IPS-20b (cell line): ENCODE measurements around the gene ZC2HC1B.
A peak's percentile ranks its signal among the peaks of the same experiment; 100 is the strongest.

Experiments used
- H3K27ac ChIP-seq: one replicate; pipeline ENCODE4 v1.5.1; 2013; ENCODE audit warnings: low read length
- H3K27me3 ChIP-seq: 2 replicates; pipeline ENCODE4 v1.6.1; 2013; ENCODE audit warnings: mild to moderate bottlenecking, low read length, inconsistent platforms; ENCODE audit not compliant: insufficient read depth
- H3K36me3 ChIP-seq: 2 replicates; pipeline ENCODE4 v1.6.1; 2013; ENCODE audit warnings: low read depth, mild to moderate bottlenecking, inconsistent platforms, low read length, moderate library complexity; ENCODE audit not compliant: insufficient read depth
- H3K4me1 ChIP-seq: 2 replicates; pipeline ENCODE4 v1.6.1; 2013; ENCODE audit warnings: mild to moderate bottlenecking, control low read depth, inconsistent platforms, low read length, moderate library complexity; ENCODE audit not compliant: insufficient read depth
- H3K4me3 ChIP-seq: 2 replicates; pipeline ENCODE4 v1.5.1; 2013; ENCODE audit warnings: mild to moderate bottlenecking, low read length, inconsistent platforms
- H3K9ac ChIP-seq: 2 replicates; pipeline ENCODE4 v1.6.1; 2013; ENCODE audit warnings: low read depth, mild to moderate bottlenecking, inconsistent platforms, low read length, moderate library complexity
- H3K9me3 ChIP-seq: 2 replicates; pipeline ENCODE4 v1.6.1; 2013; ENCODE audit warnings: mild to moderate bottlenecking, low read depth, low read length, inconsistent platforms; ENCODE audit not compliant: insufficient read depth

ZC2HC1B gene

DNA sequence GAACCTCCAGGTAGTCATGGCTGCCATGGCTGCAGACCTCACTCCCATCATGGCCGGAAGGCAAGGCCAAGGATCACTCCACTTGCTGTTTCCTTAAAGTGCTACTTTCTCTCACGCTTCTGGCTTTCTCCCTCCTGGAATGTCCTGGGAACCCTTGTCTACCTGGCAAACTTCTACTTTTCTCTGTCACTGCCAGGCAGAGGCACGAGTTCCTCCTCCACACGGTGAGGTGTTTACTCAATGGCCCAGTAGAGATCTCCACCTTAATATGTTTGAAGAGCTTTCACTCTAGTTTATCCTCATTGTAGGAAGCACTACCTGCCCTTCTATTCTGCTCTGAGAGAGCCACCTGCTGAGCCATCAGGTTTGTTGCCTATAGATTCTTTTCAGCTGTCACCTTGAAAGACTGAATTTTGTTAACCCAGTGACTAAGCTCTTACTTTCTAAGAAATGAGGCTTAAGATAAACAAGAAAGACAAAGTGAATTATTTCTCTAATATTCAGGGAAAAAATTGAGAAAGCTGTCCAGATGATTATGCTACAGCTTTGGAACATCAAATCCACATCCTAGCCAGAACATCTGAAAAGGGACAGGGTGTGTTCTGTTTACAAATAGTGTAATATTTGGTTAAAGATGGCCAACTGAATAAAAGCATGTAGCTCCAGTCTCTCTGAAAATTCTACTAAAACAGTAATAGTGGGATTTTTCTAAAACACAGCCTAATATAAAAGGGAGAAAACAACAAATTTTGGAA, 88.8 kb downstream of the ZC2HC1B start:
- peaks cover 87% of the 10 kb centered on the region for H3K27me3 ChIP-seq
- H3K9me3 ChIP-seq, result no peaks in the 10 kb centered on the region
- no peak overlapping the region for H3K9ac ChIP-seq
- H3K4me1 ChIP-seq, result peaks cover 23% of the 10 kb centered on the region
- H3K36me3 ChIP-seq, result no peaks in the 10 kb centered on the region
- no peak overlapping the region for H3K4me3 ChIP-seq
- H3K27ac ChIP-seq, result no peak overlapping the region

DNA sequence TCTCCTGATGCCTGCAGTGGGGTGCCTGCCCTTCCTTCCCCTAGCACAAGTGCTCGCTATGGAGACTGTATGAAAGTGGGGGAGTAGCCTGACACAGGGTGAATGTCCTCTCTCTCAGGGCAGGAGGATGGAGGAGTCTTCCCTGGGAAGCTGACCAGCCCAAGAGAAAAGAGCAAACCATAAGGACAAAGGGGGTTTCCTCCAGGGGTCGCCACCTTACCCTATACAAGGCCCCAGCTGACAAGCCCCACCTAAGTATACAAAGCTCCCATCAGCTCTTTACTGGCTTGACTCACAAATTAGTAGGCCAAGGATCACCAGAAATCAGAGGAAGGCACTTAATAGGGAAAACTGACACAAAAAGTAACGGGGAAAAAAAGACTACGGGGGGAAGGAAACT, 89.6 kb downstream of the ZC2HC1B start:
- Histone ChIP-seq H3K4me3 (no peak overlapping the region), H3K27me3 (peaks cover 88% of the 10 kb centered on the region), H3K9ac (no peak overlapping the region), H3K9me3 (no peaks in the 10 kb centered on the region), H3K27ac (no peak overlapping the region), H3K4me1 (peaks cover 22% of the 10 kb centered on the region), H3K36me3 (no peaks in the 10 kb centered on the region)

- Histone ChIP-seq H3K4me3 (no peak overlapping the region), H3K36me3 (no peaks in the 10 kb centered on the region), H3K27me3 (peaks cover 95% of the 10 kb centered on the region), H3K9me3 (no peaks in the 10 kb centered on the region), H3K4me1 (peaks cover 39% of the 10 kb centered on the region), H3K27ac (no peak overlapping the region), H3K9ac (no peak overlapping the region)
Measured at GRCh38 chr6:143955971-143956370, 91.7 kb downstream of the ZC2HC1B start.

DNA sequence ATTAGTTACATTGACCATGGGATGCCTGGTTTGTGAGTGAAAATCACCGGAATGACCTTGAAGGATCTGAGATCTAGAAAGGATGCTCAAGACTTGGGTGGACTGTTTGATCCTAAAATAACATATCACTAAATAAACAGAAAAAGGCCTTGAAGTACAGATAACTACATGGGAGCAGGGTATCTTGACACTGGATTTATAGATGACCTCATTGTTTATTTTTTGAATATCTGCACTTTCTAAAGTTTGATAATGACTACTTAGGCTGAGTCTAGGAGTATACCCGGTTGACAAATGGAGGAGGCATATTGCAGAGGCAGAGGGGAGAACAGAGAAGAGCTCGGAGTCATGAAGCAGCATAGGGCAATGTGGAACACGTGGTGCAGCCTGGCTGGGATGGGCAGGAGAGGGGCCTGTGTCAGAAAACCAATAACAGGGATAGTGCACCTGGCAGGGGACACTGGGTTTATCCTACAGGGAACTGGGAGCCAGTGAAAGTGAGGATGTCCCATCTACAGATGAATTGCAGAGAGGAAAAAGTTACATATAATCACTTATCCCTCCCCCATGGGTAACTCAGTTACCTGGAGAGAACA, 93.5 kb downstream of the ZC2HC1B start:
- no peaks in the 10 kb centered on the region for H3K36me3 ChIP-seq
- H3K27me3 ChIP-seq, result peaks cover 99% of the 10 kb centered on the region
- peak overlapping the region; percentile 44; the same call in 1 of the 2 replicates for H3K9ac ChIP-seq
- H3K4me1 ChIP-seq, result peaks cover 55% of the 10 kb centered on the region
- H3K9me3 ChIP-seq, result no peaks in the 10 kb centered on the region
- no peak overlapping the region for H3K27ac ChIP-seq
- peak overlapping the region; percentile 45 for H3K4me3 ChIP-seq

DNA sequence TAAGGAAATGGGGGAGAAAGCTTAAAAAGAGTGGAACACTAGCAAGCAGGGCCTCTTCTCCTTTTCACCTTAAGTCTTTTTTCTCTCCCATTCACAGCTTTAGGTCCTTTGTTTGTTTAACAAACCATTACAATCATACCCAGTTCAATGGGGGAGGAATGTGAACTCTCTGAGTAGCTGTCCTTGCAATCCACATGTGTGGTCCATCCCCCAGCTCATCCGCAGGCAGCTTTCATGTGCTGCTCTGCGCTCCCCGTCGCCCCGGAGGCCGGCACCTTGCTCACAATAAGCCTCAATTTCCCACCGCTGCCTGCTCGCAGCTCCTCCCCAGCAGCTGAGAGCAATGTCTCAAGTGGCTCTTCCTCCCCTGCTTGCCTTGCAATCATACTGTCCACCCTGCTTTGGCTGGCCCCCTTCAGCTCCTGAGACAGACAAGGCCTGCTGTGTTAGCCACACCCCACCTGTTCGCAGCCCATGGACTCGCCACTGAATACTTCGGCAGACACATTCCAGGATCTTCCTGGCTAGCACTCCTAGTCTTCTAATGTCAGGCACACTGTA, 94.6 kb downstream of the ZC2HC1B start:
- no peak overlapping the region for H3K27ac ChIP-seq
- peaks cover 59% of the 10 kb centered on the region for H3K4me1 ChIP-seq
- no peaks in the 10 kb centered on the region for H3K9me3 ChIP-seq
- peak overlapping the region; percentile 45 for H3K4me3 ChIP-seq
- H3K36me3 ChIP-seq, result no peaks in the 10 kb centered on the region
- H3K27me3 ChIP-seq, result peaks cover 99% of the 10 kb centered on the region
- H3K9ac ChIP-seq, result peak overlapping the region; percentile 44; the same call in 1 of the 2 replicates

GRCh38 chr6:143959927-143960326, 95.7 kb downstream of the ZC2HC1B start:
- Histone ChIP-seq H3K4me3 (no peak overlapping the region), H3K9ac (no peak overlapping the region), H3K36me3 (no peaks in the 10 kb centered on the region), H3K9me3 (no peaks in the 10 kb centered on the region), H3K27ac (no peak overlapping the region), H3K4me1 (peaks cover 64% of the 10 kb centered on the region), H3K27me3 (peaks cover 100% of the 10 kb centered on the region)

DNA sequence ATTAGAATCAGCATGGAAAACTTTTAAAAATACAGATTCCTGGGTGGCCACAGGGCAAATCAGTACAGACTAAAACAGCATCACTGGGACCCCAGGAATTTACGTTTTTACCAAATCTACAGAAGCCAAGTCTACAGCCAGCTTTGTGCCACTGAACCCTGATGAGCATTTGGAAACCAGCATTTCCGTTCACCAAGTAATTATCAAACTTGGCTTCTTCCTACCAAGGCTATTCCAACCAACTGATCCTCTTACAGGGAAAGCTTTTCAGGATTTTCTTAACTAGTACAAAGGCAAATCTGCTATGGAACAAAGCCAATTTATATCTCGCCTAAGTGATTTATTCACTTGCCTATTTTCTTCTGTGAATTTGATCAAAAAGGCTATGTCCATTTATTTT, 96.8 kb downstream of the ZC2HC1B start:
- peaks cover 73% of the 10 kb centered on the region for H3K4me1 ChIP-seq
- H3K27ac ChIP-seq, result no peak overlapping the region
- peaks cover 100% of the 10 kb centered on the region for H3K27me3 ChIP-seq
- no peak overlapping the region for H3K4me3 ChIP-seq
- H3K36me3 ChIP-seq, result no peaks in the 10 kb centered on the region
- no peaks in the 10 kb centered on the region for H3K9me3 ChIP-seq
- no peak overlapping the region for H3K9ac ChIP-seq

DNA sequence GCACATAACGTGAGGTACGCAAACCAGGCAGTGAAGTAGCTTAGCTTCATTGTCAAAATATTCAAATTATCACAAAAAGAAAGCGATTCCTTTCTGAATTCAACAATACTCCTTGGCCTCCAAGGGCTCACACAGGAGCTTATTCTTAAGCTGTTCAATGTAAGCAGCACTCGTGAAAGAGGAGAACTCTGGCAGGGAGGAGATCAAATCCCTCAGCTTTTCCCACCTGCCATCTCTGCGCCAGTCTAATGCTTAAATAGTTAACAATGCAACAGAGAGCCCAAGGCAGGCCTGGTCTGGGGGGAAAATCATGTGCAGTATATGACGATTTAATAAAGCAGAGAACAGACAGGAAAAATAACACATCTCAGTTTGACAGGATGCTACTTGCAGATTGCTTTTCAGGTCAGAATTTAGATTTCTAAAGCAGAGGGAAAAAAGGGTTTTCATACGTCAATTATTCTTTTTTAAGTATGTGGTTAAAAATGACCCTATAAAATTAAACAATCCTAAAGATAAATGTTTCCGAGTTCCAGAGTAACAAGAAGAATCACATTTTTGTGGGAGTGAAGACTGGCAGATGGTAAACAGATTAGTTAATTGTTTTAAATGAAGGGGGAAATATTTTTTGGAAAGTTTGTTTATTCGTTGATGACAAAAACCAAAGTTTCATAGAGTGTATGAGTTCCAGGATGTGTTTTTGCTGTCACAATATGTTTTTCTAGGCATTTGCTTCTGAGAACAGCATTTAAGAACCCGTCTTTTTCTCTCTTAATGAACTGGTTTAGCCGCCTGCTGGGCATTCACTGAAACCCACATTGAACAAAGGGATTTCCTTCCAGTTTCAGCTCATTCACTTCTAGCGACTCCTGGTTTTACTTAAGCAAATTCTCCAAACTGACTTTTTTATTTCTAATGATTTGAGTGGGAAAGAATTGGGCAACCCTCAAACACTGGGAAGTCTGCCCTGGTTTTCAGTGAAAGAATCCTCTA, 97.9 kb downstream of the ZC2HC1B start:
- Histone ChIP-seq H3K27me3 (peaks cover 100% of the 10 kb centered on the region), H3K9me3 (no peaks in the 10 kb centered on the region), H3K4me1 (peaks cover 76% of the 10 kb centered on the region), H3K36me3 (no peaks in the 10 kb centered on the region), H3K4me3 (peak overlapping the region; percentile 24; the same call in 1 of the 2 replicates), H3K9ac (no peak overlapping the region), H3K27ac (no peak overlapping the region)

- Histone ChIP-seq H3K36me3 (no peaks in the 10 kb centered on the region), H3K9me3 (no peaks in the 10 kb centered on the region), H3K4me3 (peak overlapping the region; percentile 24; the same call in 1 of the 2 replicates), H3K4me1 (peaks cover 65% of the 10 kb centered on the region), H3K27ac (no peak overlapping the region), H3K9ac (no peak overlapping the region), H3K27me3 (peaks cover 100% of the 10 kb centered on the region)
Measured at GRCh38 chr6:143963158-143963919, 99.1 kb downstream of the ZC2HC1B start.

DNA sequence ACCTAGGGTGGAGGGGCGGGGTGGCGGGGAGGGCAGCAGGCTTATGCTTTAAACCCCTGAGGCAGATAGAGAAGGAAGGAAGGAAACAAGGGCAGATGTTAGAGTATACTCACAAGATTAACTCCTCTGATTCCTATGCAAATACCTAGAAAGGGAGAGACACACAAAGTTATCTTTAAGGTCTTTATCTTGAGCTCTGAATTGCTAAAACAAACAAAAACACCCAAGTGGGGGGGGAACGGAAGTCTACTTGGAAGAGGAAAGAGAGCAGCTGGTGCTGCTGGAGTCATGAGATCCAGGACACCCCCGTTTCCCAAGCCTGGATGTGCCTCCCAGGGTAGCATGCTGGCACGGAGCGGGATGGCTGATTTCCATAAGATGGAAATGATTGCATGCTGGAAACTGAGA, 100.4 kb downstream of the ZC2HC1B start:
- Histone ChIP-seq H3K9me3 (no peaks in the 10 kb centered on the region), H3K27me3 (peaks cover 100% of the 10 kb centered on the region), H3K9ac (no peak overlapping the region), H3K36me3 (no peaks in the 10 kb centered on the region), H3K27ac (no peak overlapping the region), H3K4me3 (no peak overlapping the region), H3K4me1 (peaks cover 57% of the 10 kb centered on the region)
